IMR-90 (cell line): Measurements from ENCODE around the gene ZNF813. TPM values are rescaled to one million over a fixed set of nuclear protein-coding genes. Genes with fewer than 3 reads are reported as not detected.
A peak's percentile ranks its signal among the peaks of the same experiment; 100 is the strongest.

Source experiments
- ATAC-seq: fragments of 200-7000 bp; cut with Tn5 transposase; 2 replicates; pipeline ENCODE4 v1.9.1; 2020; ENCODE audit warnings: low read depth, mild to moderate bottlenecking, moderate library complexity
- BruUV-seq: library from RNA; stranded (reverse); fragments of 400-500 nt; replicated peaks from 2 replicates; lab custom pipeline; 2021; lab: Mats Ljungman, UMichigan
- CTCF ChIA-PET: fragments of 300-600 bp; formaldehyde crosslinking; extraction: SDS; loops from one replicate; lab custom pipeline; 2021; ENCODE audit warnings: antibody characterized with exemption; lab: Yijun Ruan, JAX
- POLR2A ChIA-PET: fragments of 300-600 bp; sonication (Branson Sonifier 250); formaldehyde crosslinking; loops from one replicate; lab custom pipeline; 2022; ENCODE audit warnings: antibody characterized with exemption; ENCODE audit not compliant: unreplicated experiment; lab: Charles Lee
- DNase-seq: peaks from one replicate; pipeline ENCODE4 v3.0.0; 2013
- H2AFZ ChIP-seq: replicated peaks from 2 replicates; pipeline ENCODE3; 2013; ENCODE audit warnings: low read length, mild to moderate bottlenecking; ENCODE audit not compliant: poor library complexity
- H2AK5ac ChIP-seq: 2 replicates; pipeline ENCODE4 v1.6.1; 2013; ENCODE audit warnings: low read depth, low read length, inconsistent platforms
- H2AK9ac ChIP-seq: replicated peaks from 2 replicates; pipeline ENCODE3; 2013; ENCODE audit warnings: mild to moderate bottlenecking, low read depth, low read length, moderate library complexity; ENCODE audit not compliant: poor library complexity
- H2BK120ac ChIP-seq: 2 replicates; pipeline ENCODE4 v1.6.1; 2013; ENCODE audit warnings: low read depth, low read length, inconsistent platforms
- H2BK15ac ChIP-seq: 3 replicates; pipeline ENCODE4 v1.6.1; 2013; ENCODE audit warnings: low read depth, low read length, inconsistent platforms
- H2BK20ac ChIP-seq: 2 replicates; pipeline ENCODE4 v1.6.1; 2013; ENCODE audit warnings: low read depth, mild to moderate bottlenecking, inconsistent platforms, low read length, moderate library complexity
- H2BK5ac ChIP-seq: 2 replicates; pipeline ENCODE4 v1.6.1; 2013; ENCODE audit warnings: mild to moderate bottlenecking, low read depth, low read length, inconsistent platforms; ENCODE audit not compliant: poor library complexity, severe bottlenecking
- H3K14ac ChIP-seq: replicated peaks from 2 replicates; pipeline ENCODE4 v1.6.1; 2013; ENCODE audit warnings: low read depth, low read length, inconsistent platforms
- H3K18ac ChIP-seq: 2 replicates; pipeline ENCODE4 v1.6.1; 2013; ENCODE audit warnings: low read depth, low read length, control low read depth
- H3K23ac ChIP-seq: 2 replicates; pipeline ENCODE4 v1.6.1; 2013; ENCODE audit warnings: low read depth, low read length, inconsistent platforms
- H3K27ac ChIP-seq: 2 replicates; pipeline ENCODE4 v1.5.1; 2013; ENCODE audit warnings: mild to moderate bottlenecking, control low read depth, low read length; ENCODE audit not compliant: insufficient read depth
- H3K27me3 ChIP-seq: 2 replicates; pipeline ENCODE4 v1.6.1; 2013; ENCODE audit warnings: low read length; ENCODE audit not compliant: control insufficient read depth, insufficient read depth
- H3K36me3 ChIP-seq: 2 replicates; pipeline ENCODE4 v1.6.1; 2013; ENCODE audit warnings: low read length, mixed read lengths; ENCODE audit not compliant: control insufficient read depth, insufficient read depth
- H3K4ac ChIP-seq: 2 replicates; pipeline ENCODE4 v1.6.1; 2013; ENCODE audit warnings: low read depth, low read length, inconsistent platforms
- H3K4me1 ChIP-seq: 2 replicates; pipeline ENCODE4 v1.6.1; 2013; ENCODE audit warnings: low read length, mixed read lengths; ENCODE audit not compliant: control insufficient read depth, insufficient read depth
- H3K4me2 ChIP-seq: 2 replicates; pipeline ENCODE4 v1.6.1; 2013; ENCODE audit warnings: low read depth, mild to moderate bottlenecking, control low read depth, low read length, moderate library complexity
- H3K4me3 ChIP-seq: 2 replicates; pipeline ENCODE4 v1.5.1; 2013; ENCODE audit warnings: low read depth, mild to moderate bottlenecking, control low read depth, low read length, moderate library complexity; ENCODE audit not compliant: insufficient read depth
- H3K56ac ChIP-seq: 2 replicates; pipeline ENCODE4 v1.6.1; 2013; ENCODE audit warnings: low read length, inconsistent platforms; ENCODE audit not compliant: insufficient read depth; ENCODE audit errors: extremely low read depth
- H3K79me1 ChIP-seq, 2 experiments: 2 replicates each; pipeline ENCODE4 v1.6.1; 2013; ENCODE audit warnings: low read length in 2 of 2, inconsistent platforms in 1 of 2, low read depth in 1 of 2
- H3K9ac ChIP-seq: 2 replicates; pipeline ENCODE4 v1.6.1; 2013; ENCODE audit warnings: low read depth, low read length, control low read depth
- H3K9me1 ChIP-seq: 2 replicates; pipeline ENCODE4 v1.6.1; 2013; ENCODE audit warnings: low read length, inconsistent platforms; ENCODE audit not compliant: insufficient read depth
- H3K9me3 ChIP-seq: 2 replicates; pipeline ENCODE4 v1.6.1; 2013; ENCODE audit warnings: low read length; ENCODE audit not compliant: control insufficient read depth, insufficient read depth
- H4K20me1 ChIP-seq: 2 replicates; pipeline ENCODE4 v1.6.1; 2013; ENCODE audit warnings: low read length, inconsistent platforms; ENCODE audit not compliant: insufficient read depth
- H4K5ac ChIP-seq: 2 replicates; pipeline ENCODE4 v1.6.1; 2013; ENCODE audit warnings: mild to moderate bottlenecking, low read depth, low read length, control low read depth
- H4K8ac ChIP-seq, 2 experiments: 2 replicates each; pipeline ENCODE4 v1.6.1; 2013; ENCODE audit warnings: low read depth in 2 of 2, low read length in 2 of 2, control low read depth in 1 of 2, inconsistent platforms in 1 of 2
- H4K91ac ChIP-seq: 2 replicates; pipeline ENCODE4 v1.6.1; 2013; ENCODE audit warnings: low read depth, low read length, inconsistent platforms; ENCODE audit not compliant: insufficient read depth
- CHD1 ChIP-seq: IDR thresholded peaks from 2 replicates; pipeline ENCODE4 v1.6.1; 2012; ENCODE audit warnings: low read depth, low read length, improper control_type of control experiment
- ELK1 ChIP-seq: fragments of 150-350 bp; IDR thresholded peaks from 2 replicates; pipeline ENCODE4 v1.6.1; 2016; ENCODE audit warnings: low read depth, mild to moderate bottlenecking, low read length, moderate library complexity, borderline replicate concordance
- FOS ChIP-seq: fragments of 150-350 bp; IDR thresholded peaks from 2 replicates; pipeline ENCODE4 v1.6.1; 2016; ENCODE audit warnings: low read depth, low read length
- MAFK ChIP-seq: IDR thresholded peaks from 2 replicates; pipeline ENCODE4 v1.6.1; 2012; ENCODE audit warnings: low read depth, low read length, improper control_type of control experiment
- MXI1 ChIP-seq: IDR thresholded peaks from 2 replicates; pipeline ENCODE4 v1.6.1; 2012; ENCODE audit warnings: low read depth, mild to moderate bottlenecking, low read length, moderate library complexity, borderline replicate concordance
- POLR2A ChIP-seq: IDR thresholded peaks from 2 replicates; pipeline ENCODE4 v1.6.1; 2012; ENCODE audit warnings: mild to moderate bottlenecking, low read depth, low read length
- RAD21 ChIP-seq: IDR thresholded peaks from 2 replicates; pipeline ENCODE4 v1.6.1; 2012; ENCODE audit warnings: low read length, improper control_type of control experiment
- RFX5 ChIP-seq: IDR thresholded peaks from 2 replicates; pipeline ENCODE4 v1.8.0; 2012; ENCODE audit warnings: low read depth, mild to moderate bottlenecking, low read length, moderate library complexity
- USF2 ChIP-seq: fragments of 150-350 bp; IDR thresholded peaks from 2 replicates; pipeline ENCODE4 v1.6.1; 2017; ENCODE audit warnings: mild to moderate bottlenecking, antibody characterized with exemption, low read length, low read depth
- WGBS, 2 experiments: methylation state at CpG; one replicate each; pipeline versions ENCODE4 v1.1.5 to v1.1.7; 2013; ENCODE audit warnings: missing lambda C conversion rate in 2 of 2; ENCODE audit not compliant: insufficient read length in 1 of 2; ENCODE audit errors: extremely low coverage in 2 of 2; 5-methylcytosine and 5-hydroxymethylcytosine counted together
- dilution Hi-C: fragments of 300-500 bp; cut with HindIII; formaldehyde crosslinking; loops from one replicate; pipeline ENCODE4 v1.14.3; 2018; ENCODE audit warnings: low sequenced_read_pairs; ENCODE audit not compliant: unreplicated experiment
- in situ Hi-C: fragments of 300-500 bp; cut with MboI; formaldehyde crosslinking; loops from 3 replicates; pipeline ENCODE4 v1.14.3; 2019; ENCODE audit warnings: low sequenced_read_pairs, inconsistent platforms, mixed read lengths
- intact Hi-C: fragments of 100-400 bp; cut with micrococcal nuclease; formaldehyde crosslinking; loops from 2 replicates; pipeline ENCODE4 v1.10.0; 2022
- polyA plus RNA-seq, 3 experiments: library from polyadenylated mRNA; depleted of rRNA; stranded (reverse); fragments of >200 nt; gene quantifications; 2 replicates each; pipeline ENCODE4 v1.2.3, GENCODE V29; 2012; ENCODE audit warnings: low replicate concordance in 1 of 3
- total RNA-seq: library from RNA; depleted of rRNA; stranded (reverse); fragments of >200 nt; gene quantifications from 2 replicates; pipeline ENCODE4 v1.2.3, GENCODE V29; 2012
- TF ChIP-seq, protein P1 (sequence below): conservative IDR thresholded peaks from 2 replicates; pipeline ENCODE4 v1.5.1; 2012; ENCODE audit warnings: mild to moderate bottlenecking, low read depth, low read length, improper control_type of control experiment

Gene ZNF813
- total and polyA plus RNA-seq, 2 of the 4 experiments (the other 2 are of a cell fraction) = 0.82 to 3.4 TPM

- H2AFZ ChIP-seq = peak overlapping the region; percentile 4
- no peak overlapping the region for H3K9ac ChIP-seq
- H2BK120ac ChIP-seq = no peak overlapping the region
- in situ Hi-C loops = no loop called here
- H2BK20ac ChIP-seq = no peak overlapping the region
- no peak overlapping the region for H4K91ac ChIP-seq
- CTCF ChIA-PET = no interaction called here
- intact Hi-C loops = no loop called here
- no peaks in the 10 kb centered on the region for H3K9me3 ChIP-seq
- H3K18ac ChIP-seq = no peak overlapping the region
- H3K4ac ChIP-seq = no peak overlapping the region
- BruUV-seq = no TSS peak
- H3K14ac ChIP-seq = no peak overlapping the region
- peaks cover 8% of the 10 kb centered on the region for H3K4me1 ChIP-seq
- H3K23ac ChIP-seq = no peak overlapping the region
- H3K27ac ChIP-seq = no peak overlapping the region
- dilution Hi-C loops = no loop called here
- TF ChIP-seq RAD21 = no peak
- no peak for TF ChIP-seq MXI1
- no peak for TF ChIP-seq RFX5
- TF ChIP-seq USF2 = no peak
- TF ChIP-seq FOS = no peak
- TF ChIP-seq CHD1 = no peak
- TF ChIP-seq, protein P1, sequence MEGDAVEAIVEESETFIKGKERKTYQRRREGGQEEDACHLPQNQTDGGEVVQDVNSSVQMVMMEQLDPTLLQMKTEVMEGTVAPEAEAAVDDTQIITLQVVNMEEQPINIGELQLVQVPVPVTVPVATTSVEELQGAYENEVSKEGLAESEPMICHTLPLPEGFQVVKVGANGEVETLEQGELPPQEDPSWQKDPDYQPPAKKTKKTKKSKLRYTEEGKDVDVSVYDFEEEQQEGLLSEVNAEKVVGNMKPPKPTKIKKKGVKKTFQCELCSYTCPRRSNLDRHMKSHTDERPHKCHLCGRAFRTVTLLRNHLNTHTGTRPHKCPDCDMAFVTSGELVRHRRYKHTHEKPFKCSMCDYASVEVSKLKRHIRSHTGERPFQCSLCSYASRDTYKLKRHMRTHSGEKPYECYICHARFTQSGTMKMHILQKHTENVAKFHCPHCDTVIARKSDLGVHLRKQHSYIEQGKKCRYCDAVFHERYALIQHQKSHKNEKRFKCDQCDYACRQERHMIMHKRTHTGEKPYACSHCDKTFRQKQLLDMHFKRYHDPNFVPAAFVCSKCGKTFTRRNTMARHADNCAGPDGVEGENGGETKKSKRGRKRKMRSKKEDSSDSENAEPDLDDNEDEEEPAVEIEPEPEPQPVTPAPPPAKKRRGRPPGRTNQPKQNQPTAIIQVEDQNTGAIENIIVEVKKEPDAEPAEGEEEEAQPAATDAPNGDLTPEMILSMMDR = no peak
- TF ChIP-seq ELK1 = no peak
- TF ChIP-seq POLR2A = no peak
- no peak for TF ChIP-seq MAFK
- no peaks in the 10 kb centered on the region for H3K9me1 ChIP-seq
- POLR2A ChIA-PET = interaction anchor here (0.6 kb wide), 1 partner anchor 1365 kb away, joined by 4 read pairs; no protein-coding TSS in a partner anchor
- peak overlapping the region; percentile 84 for H3K4me2 ChIP-seq
- no peak overlapping the region for H4K5ac ChIP-seq
- no peak for DNase-seq
- no peaks in the 10 kb centered on the region for H4K20me1 ChIP-seq
- H3K4me3 ChIP-seq = no peak overlapping the region
- H3K56ac ChIP-seq = no peak overlapping the region
- H3K79me1 ChIP-seq = no peaks in the 10 kb centered on the region
- H2AK5ac ChIP-seq = no peak overlapping the region
- H2AK9ac ChIP-seq = no peak overlapping the region
- H2BK5ac ChIP-seq = no peak overlapping the region
- H3K36me3 ChIP-seq = no peaks in the 10 kb centered on the region
- H2BK15ac ChIP-seq = no peak overlapping the region
- H3K27me3 ChIP-seq = 0 out of 2 replicates have a peak, but pooled peaks cover 3% of the 10 kb centered on the region
- no CpG with 5 or more reads among the region's 7 CpGs for WGBS, 2 experiments
- no peak overlapping the region for H4K8ac ChIP-seq
- ATAC-seq = peak; percentile 35; the same call in 1 of the 2 replicates
Observed at GRCh38 chr19:53504885-53505284, 37.4 kb downstream of the ZNF813 start.
